DLD1 (cell line): ENCODE measurements around the gene CFD.
"Not testable (repeated sequence)": the region's sequence is repeated elsewhere in the genome, so short reads cannot be mapped to it uniquely, and the experiment has no call there.

Experiments used
- in situ Hi-C: cut with HindIII; loops from 2 replicates; pipeline ENCODE4 v1.10.0; 2017; ENCODE audit warnings: low sequenced_read_pairs

CFD gene

DNA sequence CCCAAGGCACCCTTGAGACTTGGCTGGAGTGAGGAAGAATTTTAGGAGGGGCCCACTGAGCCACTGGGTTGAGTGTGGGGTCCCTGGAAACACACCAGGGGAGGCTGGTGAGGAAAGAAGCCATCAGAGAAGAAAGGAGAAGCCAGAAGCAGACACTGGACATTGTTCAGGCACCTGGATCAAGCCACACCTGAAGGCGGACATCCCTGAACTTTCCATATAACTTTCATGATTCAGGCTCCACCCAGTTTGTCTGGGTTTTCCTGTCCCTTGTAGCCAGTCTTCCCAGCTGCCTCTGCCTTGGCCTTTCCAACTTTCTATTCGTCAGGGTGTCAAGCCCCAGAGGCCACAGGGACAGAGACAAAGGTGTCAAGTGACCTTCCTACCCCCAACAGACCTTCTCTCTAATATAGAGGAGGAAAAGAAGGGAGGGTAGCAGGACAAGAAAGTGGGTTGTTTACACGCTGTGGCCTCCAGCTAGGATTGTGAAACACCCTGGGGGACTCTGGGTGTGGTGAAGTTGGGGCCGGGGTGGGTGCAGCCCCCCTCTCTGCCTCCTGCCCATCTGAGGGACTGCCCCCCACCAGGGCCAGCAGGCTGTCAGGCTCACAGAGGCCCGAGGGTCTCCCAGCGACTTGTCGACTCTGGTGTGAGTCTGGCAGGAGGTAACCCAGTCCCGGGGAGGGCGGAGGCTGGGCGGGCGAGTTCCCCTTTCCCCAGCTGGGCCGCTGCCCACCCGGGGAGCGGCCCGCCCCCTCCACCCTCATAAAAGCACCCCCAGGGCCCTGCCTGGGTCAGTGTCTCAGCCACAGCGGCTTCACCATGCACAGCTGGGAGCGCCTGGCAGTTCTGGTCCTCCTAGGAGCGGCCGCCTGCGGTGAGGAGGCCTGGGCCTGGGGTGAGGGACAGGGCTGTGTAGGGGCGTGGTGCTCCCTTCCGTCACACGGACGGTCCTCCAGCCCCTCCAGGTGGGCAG is at the start of gene CFD:
TSS of gene CFD (plus strand) at position 797 of the 976 bp plus-strand sequence. CDS start at position 823, 26 bp downstream.
- in situ Hi-C loops = no loop called here

- in situ Hi-C loops = no loop called here
Observed at GRCh38 chr19:810077-810855, 49.2 kb upstream of the CFD start.

- in situ Hi-C loops = no loop called here
Observed at GRCh38 chr19:810883-811489, 48.5 kb upstream of the CFD start.

- in situ Hi-C loops = no loop called here
Observed at GRCh38 chr19:811506-812048, 47.9 kb upstream of the CFD start.

DNA sequence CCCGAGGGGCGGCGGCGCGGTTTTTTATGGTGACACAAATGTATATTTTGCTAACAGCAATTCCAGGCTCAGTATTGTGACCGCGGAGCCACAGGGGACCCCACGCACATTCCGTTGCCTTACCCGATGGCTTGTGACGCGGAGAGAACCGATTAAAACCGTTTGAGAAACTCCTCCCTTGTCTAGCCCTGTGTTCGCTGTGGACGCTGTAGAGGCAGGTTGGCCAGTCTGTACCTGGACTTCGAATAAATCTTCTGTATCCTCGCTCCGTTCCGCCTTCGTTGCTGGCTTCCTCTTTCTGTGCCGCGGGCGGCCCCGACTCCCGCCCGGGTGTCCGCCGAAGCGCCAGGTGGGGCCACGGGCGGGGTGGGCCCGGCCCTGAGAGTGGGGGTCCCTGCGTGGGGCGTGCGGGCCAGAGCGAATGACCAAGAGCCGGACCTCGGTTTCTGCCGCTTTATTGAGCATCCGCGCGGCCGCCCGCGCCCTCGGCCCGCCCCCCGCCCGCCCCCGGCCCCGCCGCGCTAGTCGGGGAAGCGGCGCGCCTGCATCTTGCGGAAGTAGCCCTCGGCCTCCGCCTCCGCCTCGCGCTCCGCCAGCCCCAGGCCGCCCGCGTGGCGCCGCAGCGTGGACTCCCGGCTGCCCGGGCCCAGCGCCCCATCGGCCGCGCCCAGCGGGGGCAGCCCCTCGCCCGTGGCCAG is 47.3 kb upstream of the CFD start:
- in situ Hi-C loops = no loop called here

DNA sequence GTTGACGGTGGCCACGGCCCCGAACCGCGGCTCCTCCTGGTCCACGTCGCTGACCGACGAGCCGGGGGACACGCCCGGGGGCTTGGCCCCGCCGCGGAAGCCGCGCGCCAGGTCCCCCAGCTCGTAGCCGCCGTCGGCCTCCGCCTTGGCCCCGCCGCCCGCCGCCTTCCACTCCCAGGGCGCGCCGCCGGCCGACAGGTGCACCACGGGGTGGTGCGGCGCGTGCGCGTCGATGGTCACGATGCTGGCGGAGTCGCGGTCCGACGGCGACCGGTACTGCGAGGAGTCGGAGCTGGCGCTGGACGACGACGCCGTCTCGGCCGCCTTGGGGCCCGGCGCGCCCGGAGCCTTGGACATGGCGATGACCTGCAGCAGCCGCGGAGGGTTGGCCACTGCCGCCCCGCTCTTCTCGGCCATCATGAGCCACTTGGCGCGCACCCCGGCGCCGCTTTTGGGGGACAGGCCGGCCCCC is 46.7 kb upstream of the CFD start:
- in situ Hi-C loops = no loop called here

GRCh38 chr19:813219-814151 is 46.0 kb upstream of the CFD start:
- in situ Hi-C loops = no loop called here

DNA sequence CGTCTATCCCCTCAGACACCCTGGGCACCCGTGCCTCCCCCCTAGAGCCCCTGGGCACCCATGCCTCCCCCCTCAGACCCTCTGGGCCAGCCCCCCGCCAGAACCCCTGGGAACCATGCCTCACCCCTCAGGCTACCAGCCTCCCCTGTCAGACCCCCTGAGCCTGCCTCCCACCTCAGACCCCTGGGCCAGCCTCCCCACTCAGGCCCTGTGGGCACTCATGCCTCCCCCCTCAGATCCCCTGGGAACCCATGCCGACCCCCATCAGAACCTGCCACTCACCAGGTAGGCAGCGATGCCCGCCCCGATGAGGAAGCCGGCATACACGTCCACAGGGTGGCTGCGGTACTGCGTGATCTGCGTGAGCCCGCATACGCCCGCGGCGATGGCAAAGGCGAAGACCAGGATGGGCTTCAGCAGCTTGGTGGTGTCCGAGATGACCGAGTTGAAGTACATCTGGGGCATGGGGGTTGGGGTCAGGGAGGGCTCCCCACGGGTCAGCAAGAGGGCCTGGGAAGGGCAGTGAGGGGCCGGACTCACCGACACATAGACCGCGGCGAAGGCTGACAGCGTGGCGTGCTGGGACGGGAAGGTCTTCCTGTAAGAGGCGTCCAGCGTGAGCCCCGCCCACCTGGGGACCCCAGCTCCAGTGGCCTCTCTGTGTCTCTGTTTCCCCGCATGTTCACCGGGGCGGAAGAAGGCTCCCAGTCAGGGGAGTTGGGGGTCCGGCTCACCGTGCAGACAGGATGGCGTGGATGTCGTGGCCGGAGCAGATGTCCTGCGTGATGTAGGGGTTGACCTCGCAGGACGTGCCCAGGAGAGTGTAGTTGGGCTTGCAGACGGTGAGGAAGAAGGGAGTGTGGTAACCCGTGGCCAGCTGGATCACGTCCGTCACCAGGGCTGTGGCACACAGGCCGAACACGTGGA is 45.0 kb upstream of the CFD start:
- in situ Hi-C loops = no loop called here

GRCh38 chr19:815079-815774 is 44.2 kb upstream of the CFD start:
- in situ Hi-C loops = no loop called here

DNA sequence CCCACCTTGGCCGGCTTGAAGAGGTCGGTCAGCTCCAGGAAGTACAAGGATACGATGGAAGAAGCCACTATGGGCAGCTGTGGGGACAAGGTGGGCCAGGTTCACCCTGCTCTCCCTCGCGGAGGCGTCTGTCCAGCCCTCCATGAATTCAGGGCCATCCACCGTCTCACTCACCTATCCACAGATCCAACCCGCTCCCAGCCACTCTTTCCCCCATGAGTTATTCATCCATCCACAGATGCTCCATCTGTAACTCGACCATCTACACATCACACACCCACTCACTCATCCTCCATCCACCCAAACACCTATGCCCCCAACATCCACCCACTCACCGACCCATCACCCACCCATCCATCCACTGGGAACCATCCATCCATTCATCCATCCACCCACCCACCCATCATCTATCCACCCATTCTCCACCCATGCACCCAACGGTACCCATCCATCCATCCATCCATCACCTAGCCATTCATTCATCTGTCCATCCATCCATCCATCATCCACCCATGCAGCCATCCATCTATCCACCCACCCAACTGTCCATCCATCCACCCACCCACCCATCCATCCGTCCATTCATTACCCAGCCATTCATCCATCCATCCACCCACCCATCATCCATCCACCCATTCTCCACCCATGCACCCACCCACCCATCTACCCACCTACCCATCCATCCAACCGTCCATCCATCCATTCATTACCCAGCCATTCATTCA is 43.5 kb upstream of the CFD start:
- in situ Hi-C loops = no loop called here

DNA sequence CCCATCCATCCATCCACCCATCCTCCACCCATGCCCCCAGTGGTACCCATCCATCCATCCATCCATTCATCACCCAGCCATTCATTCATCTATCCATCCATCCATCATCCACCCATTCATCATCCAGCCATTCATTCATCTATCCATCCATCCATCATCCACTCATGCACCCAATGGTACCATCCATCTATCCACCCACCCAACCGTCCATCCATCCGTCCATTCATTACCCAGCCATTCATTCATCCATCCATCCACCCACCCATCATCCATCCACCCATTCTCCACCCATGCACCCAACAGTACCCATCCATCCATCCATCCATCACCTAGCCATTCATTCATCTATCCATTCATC is 43.0 kb upstream of the CFD start:
- in situ Hi-C loops = no loop called here

GRCh38 chr19:820212-820611 is 39.3 kb upstream of the CFD start:
- in situ Hi-C loops = not testable (repeated sequence)

GRCh38 chr19:821231-821824 is 38.1 kb upstream of the CFD start:
- in situ Hi-C loops = no loop called here

DNA sequence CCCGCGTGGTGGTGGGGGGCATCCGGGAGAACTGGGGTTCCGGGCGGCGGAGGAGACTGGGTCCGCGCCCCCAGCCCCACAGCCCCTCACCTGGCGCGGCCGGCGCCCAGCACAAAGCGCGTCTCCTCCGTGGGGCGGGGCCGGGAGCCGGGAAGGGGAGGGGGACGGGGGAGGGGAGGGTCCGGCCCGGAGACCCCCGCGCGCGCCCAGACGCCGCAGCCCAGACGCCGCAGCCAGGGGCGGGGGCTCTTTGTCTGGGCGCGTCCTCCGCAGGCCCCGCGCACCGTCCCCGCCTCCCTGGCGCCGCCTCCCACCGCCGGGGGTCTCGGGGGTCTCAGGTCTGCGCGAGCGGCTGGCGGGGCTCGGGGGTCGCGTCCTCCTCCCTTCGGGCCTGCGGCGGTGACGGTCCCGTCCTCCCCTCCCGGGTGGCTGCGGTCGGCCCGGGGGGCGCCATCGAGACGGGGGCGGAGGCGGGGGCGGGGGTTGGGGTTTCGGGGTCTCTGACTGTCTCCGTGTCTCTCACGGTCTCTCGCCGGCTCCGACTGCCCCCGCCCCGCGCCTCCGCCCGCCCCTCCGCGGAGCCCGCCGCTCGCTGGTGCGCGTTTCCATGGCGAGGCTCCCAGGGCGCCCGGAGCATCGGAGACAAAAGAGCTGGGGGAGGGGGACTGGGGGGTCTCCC is 37.5 kb upstream of the CFD start, which contains the start of gene PLPPR3:
TSS of gene PLPPR3 (minus strand) at position 131 of the 679 bp plus-strand sequence. CDS start 396 bp downstream, outside the sequence.
- in situ Hi-C loops = no loop called here

DNA sequence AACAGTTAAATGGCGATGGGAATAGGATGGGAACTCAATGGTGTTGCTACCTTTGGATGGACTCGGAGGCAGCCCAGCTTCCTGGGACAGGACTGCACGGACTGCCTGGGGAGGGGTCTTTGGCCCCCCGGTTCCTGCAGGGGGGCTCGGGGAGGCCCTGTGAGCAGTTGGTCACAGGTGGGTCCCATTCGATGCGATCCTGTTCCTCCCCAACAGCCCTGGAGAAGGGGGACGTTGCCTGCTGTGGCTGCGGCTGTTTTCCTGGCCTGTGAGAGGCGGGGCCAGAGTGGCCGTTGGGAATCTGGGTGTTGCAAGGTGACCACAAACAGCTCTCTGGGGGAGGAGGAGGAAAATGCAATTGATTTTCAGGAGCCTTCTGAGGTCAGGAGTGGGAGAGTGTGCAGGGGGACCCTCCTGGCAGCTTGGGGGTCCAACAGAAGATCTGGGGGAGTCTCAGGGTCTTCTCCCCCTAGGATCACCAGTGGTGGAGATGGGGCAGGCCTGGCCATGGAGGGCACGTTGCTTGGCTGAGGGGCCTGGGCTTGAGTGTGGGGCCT is 35.8 kb upstream of the CFD start:
- in situ Hi-C loops = no loop called here

DNA sequence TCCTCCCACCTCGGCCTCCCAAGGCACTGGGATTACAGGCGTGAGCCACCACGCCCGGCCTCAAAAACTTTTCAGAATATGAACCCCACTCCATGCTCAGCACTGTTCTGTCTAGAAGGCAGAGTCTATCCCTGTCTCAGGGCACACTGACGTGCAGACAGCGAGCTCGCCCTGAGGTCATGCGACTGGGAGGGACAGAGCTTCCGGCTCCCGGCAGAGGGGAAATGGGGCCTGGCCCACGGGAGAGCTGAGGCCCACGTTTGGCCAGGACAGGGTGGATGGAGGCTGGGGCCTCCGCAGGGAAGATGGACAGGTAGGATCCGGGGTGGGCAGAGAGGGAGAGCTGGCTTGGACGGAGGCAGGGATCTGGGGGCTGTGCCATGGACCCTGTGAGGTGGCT is 34.6 kb upstream of the CFD start:
- in situ Hi-C loops = no loop called here
